GM19468 (cell line): ENCODE measurements around the gene ANP32A.

Experiments
- ATAC-seq: cut with Tn5 transposase; IDR thresholded peaks from one replicate; pipeline ENCODE4 v1.9.1; 2021; ENCODE audit warnings: mild to moderate bottlenecking, moderate library complexity, moderate number of reproducible peaks; ENCODE audit not compliant: unreplicated experiment; ENCODE audit errors: extremely low read depth

Gene ANP32A

GRCh38 chr15:68786753-68787152 is 33.9 kb downstream of the ANP32A start:
- no peak for ATAC-seq

DNA sequence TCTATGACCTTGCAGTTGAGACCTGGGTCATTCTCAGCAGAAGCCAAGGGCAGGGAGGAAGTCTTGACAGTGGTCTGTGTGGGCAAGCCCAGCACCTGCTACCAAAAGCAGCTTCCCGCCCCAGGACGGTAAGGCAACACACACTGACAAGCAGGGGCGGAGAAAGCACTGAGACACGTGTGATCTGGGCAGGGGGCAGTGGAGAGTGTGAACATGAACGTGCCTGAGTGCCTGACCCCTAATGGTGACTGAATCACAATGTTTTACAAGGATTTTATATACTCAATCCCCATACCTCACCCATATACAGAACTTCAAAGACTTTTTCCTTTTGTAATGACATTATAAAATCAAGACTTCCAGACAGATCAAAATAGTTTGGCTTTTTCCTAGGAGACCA is 35.2 kb downstream of the ANP32A start:
- no peak for ATAC-seq

DNA sequence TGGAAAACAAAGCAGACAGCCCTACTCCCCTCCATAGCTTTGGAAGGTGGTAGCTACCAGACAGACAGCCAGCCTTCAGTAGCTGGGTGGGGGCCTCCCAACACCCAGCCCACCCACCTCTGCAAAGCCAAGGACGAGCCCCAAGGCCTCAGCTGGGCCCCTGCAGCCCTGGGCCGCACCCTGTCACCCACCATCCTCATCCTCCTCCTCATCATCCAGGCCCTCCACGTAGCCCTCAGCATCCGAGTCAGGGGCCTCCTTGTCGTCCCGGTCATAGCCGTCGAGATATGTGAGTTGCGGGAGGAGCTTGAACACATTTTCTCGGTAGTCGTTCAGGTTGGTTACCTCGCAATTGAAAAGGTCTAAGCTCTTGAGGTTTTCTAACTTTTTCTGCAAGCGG is 36.5 kb downstream of the ANP32A start:
- no peak for ATAC-seq

DNA sequence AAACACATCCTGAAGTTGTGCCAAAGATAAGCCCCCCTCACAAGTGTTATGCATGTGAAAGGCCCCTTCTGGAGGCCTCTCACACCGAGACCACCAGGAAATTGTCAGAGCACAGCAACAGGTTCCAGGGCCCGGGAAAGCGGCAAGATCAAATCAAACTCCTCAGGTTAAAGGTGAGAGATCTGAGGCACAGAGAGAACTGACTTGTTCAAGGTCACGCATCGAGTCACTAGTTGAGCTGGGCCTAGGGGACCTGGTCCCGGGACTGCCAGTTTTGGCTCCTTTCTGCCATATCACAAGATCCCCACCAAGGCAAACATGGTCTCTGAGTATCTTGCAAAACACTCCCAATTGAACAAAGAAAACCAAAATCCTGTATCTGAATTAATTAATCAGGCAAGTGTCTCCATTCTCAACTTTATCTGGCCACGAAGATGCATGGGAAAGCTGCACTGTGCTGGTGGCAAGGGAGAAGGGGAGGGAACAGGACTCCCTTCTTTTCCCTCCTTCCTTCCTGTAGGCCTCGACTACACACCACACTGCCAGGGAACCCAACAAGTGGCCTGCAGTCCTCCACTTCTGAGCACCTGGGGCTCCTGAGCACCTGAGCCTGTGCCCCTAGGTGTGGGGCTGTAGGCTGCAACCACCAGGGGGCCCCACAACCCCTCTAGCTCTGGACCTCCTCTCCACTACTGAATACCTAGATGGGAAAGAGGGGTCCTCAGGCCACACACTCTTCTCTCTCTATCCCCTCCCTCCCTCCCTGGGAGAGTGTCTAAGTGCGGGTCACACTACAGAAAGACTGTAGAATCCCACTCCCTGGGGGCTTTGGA is 37.3 kb downstream of the ANP32A start:
- ATAC-seq, result no peak

GRCh38 chr15:68782589-68783161 is 38.0 kb downstream of the ANP32A start:
- ATAC-seq, result no peak

DNA sequence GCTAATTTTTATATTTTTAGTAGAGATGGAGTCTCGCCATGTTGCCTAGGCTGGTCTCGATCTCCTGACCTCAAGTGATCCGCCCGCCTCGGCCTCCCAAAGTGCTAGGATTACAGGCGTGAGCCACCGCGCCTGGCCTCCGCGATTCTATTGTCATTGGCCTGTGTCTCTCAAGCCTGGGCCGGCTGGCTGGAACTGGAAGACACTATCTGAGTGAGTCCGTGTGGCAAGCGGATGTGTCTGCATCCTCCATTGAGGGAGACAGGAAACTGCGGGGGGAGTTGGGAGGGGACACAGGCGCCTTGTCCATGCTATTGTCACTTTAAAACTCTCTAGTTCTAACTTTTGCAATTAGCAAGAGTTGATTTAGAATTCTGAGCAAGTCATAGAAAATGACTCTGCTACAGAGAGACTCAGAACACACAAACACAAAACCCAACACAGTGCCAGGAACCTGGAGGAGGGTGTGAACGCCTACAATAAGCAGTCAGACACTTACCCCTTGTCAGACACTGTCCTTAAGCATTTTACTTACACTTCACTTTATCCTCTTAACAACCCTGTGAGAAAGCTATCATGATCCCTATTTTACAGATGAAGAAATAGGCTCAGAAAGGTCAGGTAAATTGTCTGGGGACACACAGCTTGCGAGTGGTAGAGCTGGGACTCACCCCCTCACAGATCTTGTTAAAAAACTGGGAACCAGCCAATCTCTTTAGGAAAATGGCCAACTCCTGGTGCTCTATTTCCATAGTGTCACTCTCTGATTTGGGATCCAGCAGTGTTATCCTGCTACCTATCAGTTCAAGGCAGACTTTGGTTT is 38.7 kb downstream of the ANP32A start:
- ATAC-seq, result no peak

- no peak for ATAC-seq
Measured at GRCh38 chr15:68781217-68781616, 39.5 kb downstream of the ANP32A start.

DNA sequence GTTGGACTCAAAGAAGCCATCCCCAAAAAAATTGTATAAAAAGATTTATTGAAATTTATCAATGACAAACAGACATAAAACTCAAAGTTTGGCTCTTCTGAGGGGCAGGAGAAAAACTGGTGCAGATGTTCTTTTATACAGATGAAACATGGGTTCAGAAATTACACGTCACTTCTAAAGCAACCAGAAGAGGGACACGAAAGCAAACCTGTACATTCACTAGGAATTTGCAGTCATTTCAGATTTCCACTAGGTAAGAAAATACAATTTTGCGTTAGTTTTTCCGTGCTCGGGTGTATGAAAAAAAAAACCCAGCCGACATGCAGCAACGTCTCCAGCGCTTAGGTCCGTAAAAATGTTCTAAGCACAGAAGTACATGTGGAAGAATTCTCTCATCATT is 41.8 kb downstream of the ANP32A start:
- ATAC-seq, result no peak

DNA sequence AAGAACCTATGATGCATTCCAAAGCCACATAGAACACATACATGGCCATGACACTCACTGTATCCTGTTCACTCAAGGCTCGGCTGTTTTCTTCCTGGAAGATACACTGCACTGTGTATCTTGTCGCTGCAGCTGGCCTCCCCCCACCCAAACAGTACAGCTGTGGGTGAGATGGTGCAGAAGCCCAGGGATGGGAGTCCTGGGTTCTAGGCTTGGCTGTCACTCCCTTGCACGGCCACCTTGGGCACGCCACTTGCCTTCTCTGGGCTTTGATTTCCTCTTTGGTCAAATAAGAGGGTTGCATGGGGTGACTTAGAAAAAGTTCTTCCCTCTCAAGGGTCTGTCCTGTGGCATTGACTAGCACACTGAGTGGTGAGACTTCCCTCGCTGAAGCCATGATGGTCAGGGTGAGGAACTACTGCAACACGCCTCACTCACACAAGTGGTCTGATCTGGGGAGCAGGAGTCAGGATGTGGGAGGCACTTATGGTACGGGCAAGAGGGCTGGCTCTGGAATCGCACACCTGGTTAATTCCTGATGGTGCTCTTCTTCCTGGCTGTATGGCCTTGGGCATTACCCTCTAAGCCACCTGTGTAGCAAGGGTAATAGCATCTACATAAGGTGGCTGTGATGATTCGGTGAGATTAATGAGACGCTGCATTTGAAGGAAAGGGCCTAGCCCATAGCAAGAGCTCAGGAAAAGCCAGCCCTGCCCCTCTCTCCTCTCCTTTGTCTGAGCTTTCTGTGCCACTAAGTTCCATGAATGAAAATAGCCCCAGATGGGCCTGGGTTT is 44.0 kb downstream of the ANP32A start:
- ATAC-seq, result no peak

- no peak for ATAC-seq
Measured at GRCh38 chr15:68775671-68776476, 44.8 kb downstream of the ANP32A start.

DNA sequence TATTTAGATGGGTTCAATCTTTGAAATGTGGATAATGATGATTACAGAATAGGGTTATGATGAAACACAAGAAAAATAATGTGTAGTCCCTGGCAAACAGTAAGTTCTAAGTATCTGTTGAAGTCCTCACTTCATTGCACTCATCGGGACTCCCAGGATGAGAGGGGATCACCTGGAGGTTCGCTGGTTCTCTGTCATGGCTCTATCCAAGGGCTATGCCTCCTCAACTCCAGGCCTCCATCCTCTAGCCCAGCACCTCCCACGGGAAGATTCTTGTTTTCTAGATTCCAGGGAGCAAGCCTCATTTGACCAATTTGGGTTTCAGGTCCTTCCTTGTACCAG is 45.5 kb downstream of the ANP32A start:
- no peak for ATAC-seq

- ATAC-seq, result no peak
Measured at GRCh38 chr15:68774521-68775235, 46.0 kb downstream of the ANP32A start.

DNA sequence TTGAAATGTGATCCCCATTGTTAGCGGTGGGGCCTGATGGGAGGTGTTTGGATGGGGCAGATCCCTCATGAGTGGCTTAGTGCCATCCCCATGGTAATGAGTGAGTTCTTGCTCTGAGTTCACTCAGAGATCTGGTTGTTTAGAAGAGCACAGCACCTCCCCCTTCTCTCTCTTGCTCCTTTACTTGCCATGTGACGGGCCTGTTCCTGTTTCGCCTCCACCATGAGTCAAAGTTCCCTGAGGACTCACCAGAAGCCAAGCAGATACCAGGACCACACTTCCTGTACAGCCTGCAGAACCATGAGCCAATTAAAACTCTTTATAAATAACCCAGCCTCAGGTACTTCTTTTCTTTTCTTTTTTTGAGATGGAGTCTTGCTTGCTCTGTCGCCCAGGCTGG is 46.6 kb downstream of the ANP32A start:
- ATAC-seq, result no peak

- ATAC-seq, result no peak
Measured at GRCh38 chr15:68773036-68773435, 47.7 kb downstream of the ANP32A start.

DNA sequence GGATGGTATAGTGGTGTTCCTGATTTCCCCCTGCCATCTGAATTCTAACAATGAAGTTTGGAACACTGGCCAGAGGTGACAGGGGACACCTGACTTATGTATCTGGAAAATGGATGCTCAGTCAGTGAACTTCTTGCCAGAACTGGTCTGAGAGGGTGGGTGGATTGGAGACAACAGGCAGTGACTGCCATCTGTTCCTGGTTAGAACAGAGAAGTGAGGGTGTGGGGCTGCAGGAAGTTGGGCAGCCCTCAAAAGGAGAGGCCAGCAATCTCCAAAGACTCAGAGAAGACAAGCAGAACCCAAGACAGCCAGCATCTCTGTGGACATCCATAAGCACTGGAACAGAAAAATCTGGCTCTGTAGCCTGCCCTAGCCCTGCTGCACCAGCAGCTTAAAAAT is 50.5 kb downstream of the ANP32A start:
- ATAC-seq, result no peak

GRCh38 chr15:68769702-68770101 is 51.0 kb downstream of the ANP32A start:
- no peak for ATAC-seq

DNA sequence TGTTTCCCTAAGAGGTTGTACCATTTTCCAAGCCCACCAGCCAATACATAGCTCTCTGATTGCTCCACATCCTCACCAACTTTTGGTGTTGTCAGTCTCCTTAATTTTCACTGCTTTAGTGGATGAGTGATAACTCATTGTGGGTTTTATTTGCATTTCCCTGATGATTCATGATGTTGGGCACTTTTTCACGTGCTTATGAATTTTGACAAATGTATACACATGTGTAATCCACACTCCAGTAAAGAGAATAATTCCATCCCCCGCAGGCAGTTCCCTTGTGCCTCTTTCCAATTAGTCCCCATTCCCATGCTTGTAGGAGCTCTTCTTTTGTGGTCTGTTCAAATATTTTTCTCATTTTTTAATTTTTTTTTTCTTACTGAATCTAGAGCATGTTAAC is 52.4 kb downstream of the ANP32A start:
- ATAC-seq, result no peak

- no peak for ATAC-seq
Measured at GRCh38 chr15:68767833-68768232, 52.9 kb downstream of the ANP32A start.
